KMS-11 (cell line): Measurements from ENCODE around the gene ABCA12.

Experiments
- H2AFZ ChIP-seq: fragments of 200-600 bp; sonication (generic); 2 replicates; pipeline ENCODE4 v1.6.1; 2016; ENCODE audit warnings: antibody characterized with exemption, mixed run types, low read depth
- H3K27ac ChIP-seq: fragments of 200-600 bp; sonication (generic); 2 replicates; pipeline ENCODE4 v1.6.1; 2016; ENCODE audit warnings: mild to moderate bottlenecking, mixed run types
- H3K27me3 ChIP-seq: fragments of 200-600 bp; sonication (generic); 2 replicates; pipeline ENCODE4 v1.6.1; 2017; ENCODE audit warnings: mild to moderate bottlenecking, low read depth, mixed run types, moderate library complexity; ENCODE audit not compliant: insufficient read depth
- H3K36me3 ChIP-seq: fragments of 200-600 bp; sonication (generic); 2 replicates; pipeline ENCODE4 v1.6.1; 2017; ENCODE audit warnings: mild to moderate bottlenecking, mixed run types; ENCODE audit not compliant: insufficient read depth
- H3K4me1 ChIP-seq: fragments of 200-600 bp; sonication (generic); 2 replicates; pipeline ENCODE4 v1.6.1; 2016; ENCODE audit warnings: mild to moderate bottlenecking, low read depth, mixed run types; ENCODE audit not compliant: poor library complexity, severe bottlenecking
- H3K4me2 ChIP-seq: fragments of 200-600 bp; sonication (generic); 2 replicates; pipeline ENCODE4 v1.7.0; 2016; ENCODE audit warnings: mild to moderate bottlenecking, mixed run types
- H3K4me3 ChIP-seq: fragments of 200-600 bp; sonication (generic); IDR thresholded peaks from 2 replicates; pipeline ENCODE4 v1.6.1; 2017; ENCODE audit warnings: low read depth, low read length, mixed read lengths; ENCODE audit not compliant: insufficient read depth
- H3K79me2 ChIP-seq: fragments of 200-600 bp; sonication (generic); 2 replicates; pipeline ENCODE4 v1.6.1; 2016; ENCODE audit warnings: low read depth, mixed run types; ENCODE audit not compliant: insufficient read depth
- H3K9ac ChIP-seq: fragments of 200-600 bp; sonication (generic); 2 replicates; pipeline ENCODE4 v1.6.1; 2016; ENCODE audit warnings: mild to moderate bottlenecking, mixed run types
- H4K20me1 ChIP-seq: fragments of 200-600 bp; sonication (generic); 2 replicates; pipeline ENCODE4 v1.6.1; 2016; ENCODE audit warnings: mild to moderate bottlenecking, mixed run types; ENCODE audit not compliant: insufficient read depth
- CTCF ChIP-seq: fragments of 200-600 bp; sonication (generic); conservative IDR thresholded peaks from 2 replicates; pipeline ENCODE4 v1.6.1; 2017; ENCODE audit warnings: low read depth, mild to moderate bottlenecking, antibody characterized with exemption, low read length, moderate library complexity, mixed read lengths

The ABCA12 gene

GRCh38 chr2:215083146-215083545, 55.3 kb downstream of the ABCA12 start:
- Histone ChIP-seq H2AFZ (no peak overlapping the region), H3K4me2 (no peak overlapping the region), H3K27me3 (no peaks in the 10 kb centered on the region), H3K79me2 (no peaks in the 10 kb centered on the region), H3K4me1 (no peaks in the 10 kb centered on the region), H3K36me3 (no peaks in the 10 kb centered on the region), H3K4me3 (no peak overlapping the region), H3K9ac (no peak overlapping the region), H3K27ac (no peak overlapping the region), H4K20me1 (no peaks in the 10 kb centered on the region)
- no peak for TF ChIP-seq CTCF

- no peak overlapping the region for H3K4me2 ChIP-seq
- no peak overlapping the region for H2AFZ ChIP-seq
- H3K27ac ChIP-seq = no peak overlapping the region
- no peak overlapping the region for H3K4me3 ChIP-seq
- H3K79me2 ChIP-seq = no peaks in the 10 kb centered on the region
- no peaks in the 10 kb centered on the region for H3K36me3 ChIP-seq
- no peak for TF ChIP-seq CTCF
- H3K9ac ChIP-seq = no peak overlapping the region
- no peaks in the 10 kb centered on the region for H3K4me1 ChIP-seq
- no peaks in the 10 kb centered on the region for H4K20me1 ChIP-seq
- no peaks in the 10 kb centered on the region for H3K27me3 ChIP-seq
These were observed 56.0 kb downstream of the ABCA12 start for GRCh38 chr2:215082446-215082845.

- no peaks in the 10 kb centered on the region for H4K20me1 ChIP-seq
- no peak overlapping the region for H3K4me2 ChIP-seq
- H2AFZ ChIP-seq = no peak overlapping the region
- no peak overlapping the region for H3K27ac ChIP-seq
- no peaks in the 10 kb centered on the region for H3K4me1 ChIP-seq
- H3K36me3 ChIP-seq = no peaks in the 10 kb centered on the region
- H3K27me3 ChIP-seq = no peaks in the 10 kb centered on the region
- H3K9ac ChIP-seq = no peak overlapping the region
- TF ChIP-seq CTCF = no peak
- H3K4me3 ChIP-seq = no peak overlapping the region
- H3K79me2 ChIP-seq = no peaks in the 10 kb centered on the region
These were observed 57.9 kb downstream of the ABCA12 start for GRCh38 chr2:215080545-215080944.

- TF ChIP-seq CTCF = no peak
- no peak overlapping the region for H2AFZ ChIP-seq
- H3K79me2 ChIP-seq = no peaks in the 10 kb centered on the region
- no peak overlapping the region for H3K4me2 ChIP-seq
- no peak overlapping the region for H3K9ac ChIP-seq
- H4K20me1 ChIP-seq = no peaks in the 10 kb centered on the region
- no peaks in the 10 kb centered on the region for H3K36me3 ChIP-seq
- no peak overlapping the region for H3K4me3 ChIP-seq
- H3K4me1 ChIP-seq = no peaks in the 10 kb centered on the region
- H3K27ac ChIP-seq = no peak overlapping the region
- H3K27me3 ChIP-seq = no peaks in the 10 kb centered on the region
These were observed 66.8 kb downstream of the ABCA12 start for GRCh38 chr2:215071676-215072075.

- Histone ChIP-seq H2AFZ (no peak overlapping the region), H3K4me1 (no peaks in the 10 kb centered on the region), H3K79me2 (no peaks in the 10 kb centered on the region), H4K20me1 (no peaks in the 10 kb centered on the region), H3K27ac (no peak overlapping the region), H3K36me3 (no peaks in the 10 kb centered on the region), H3K27me3 (no peaks in the 10 kb centered on the region), H3K4me2 (no peak overlapping the region), H3K4me3 (no peak overlapping the region), H3K9ac (no peak overlapping the region)
- no peak for TF ChIP-seq CTCF
These were observed 70.0 kb downstream of the ABCA12 start for GRCh38 chr2:215068399-215068798.
